H54 (cell line): ENCODE data around the gene AARS2.
A peak's percentile ranks its signal among the peaks of the same experiment; 100 is the strongest.
"Not testable (repeated sequence)": the region's sequence is repeated elsewhere in the genome, so short reads cannot be mapped to it uniquely, and the experiment has no call there.

Source experiments
- DNase-seq: peaks from one replicate; pipeline ENCODE4 v3.0.0; 2011; ENCODE audit warnings: low spot score, mixed read lengths; ENCODE audit not compliant: insufficient read length
- FAIRE-seq: peaks from 3 replicates; lab custom pipeline; 2011; peaks lifted over from hg19 to GRCh38; lab: Jason Lieb, UNC
- POLR2A ChIP-seq: IDR thresholded peaks from 2 replicates; pipeline ENCODE4 v1.6.1; 2011; ENCODE audit warnings: low read depth, mild to moderate bottlenecking, low read length

The AARS2 gene

DNA sequence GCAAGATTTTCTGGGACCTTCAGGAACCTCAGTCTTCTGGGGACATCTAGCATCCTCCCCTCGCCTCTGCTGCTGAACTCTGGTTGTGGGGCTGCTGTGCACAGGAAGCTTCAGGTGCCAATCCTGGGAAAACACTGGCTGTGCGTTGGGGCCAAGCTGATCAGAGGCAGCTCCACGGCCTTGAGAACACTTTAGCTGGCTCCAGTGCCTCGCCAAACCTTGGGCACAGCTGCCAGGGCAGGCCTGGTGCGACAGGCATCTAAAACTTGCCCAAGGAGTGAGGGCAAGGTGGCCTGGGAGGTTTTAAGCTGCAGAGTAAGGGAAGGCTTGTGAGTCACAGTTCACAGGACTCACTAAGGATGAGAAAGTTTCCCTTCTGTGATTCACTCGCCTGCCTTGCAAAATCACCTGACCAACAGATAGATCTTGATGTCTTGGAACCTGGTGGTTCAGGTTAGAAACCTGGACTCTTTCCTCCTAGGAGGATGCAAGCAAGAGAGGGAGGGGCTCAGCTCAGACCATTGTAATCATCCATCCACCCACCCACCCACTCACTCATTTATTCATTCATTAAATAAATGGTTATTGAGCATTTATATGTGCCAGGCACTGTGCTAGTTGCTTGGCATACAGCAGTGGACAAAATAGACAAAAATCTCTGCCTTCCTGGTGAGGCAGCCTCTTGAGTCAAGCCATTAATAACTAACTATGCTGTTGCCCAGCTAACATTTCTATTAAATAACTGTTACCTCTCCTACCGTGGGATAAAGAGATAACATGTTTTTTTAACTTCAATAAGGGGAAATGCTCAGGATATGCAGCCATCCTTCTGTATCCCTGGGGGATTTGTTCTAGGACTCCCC is 26.8 kb upstream of the AARS2 start:
- DNase-seq: peak; percentile 87
- no peak for TF ChIP-seq POLR2A
- FAIRE-seq: peak; percentile 86

DNA sequence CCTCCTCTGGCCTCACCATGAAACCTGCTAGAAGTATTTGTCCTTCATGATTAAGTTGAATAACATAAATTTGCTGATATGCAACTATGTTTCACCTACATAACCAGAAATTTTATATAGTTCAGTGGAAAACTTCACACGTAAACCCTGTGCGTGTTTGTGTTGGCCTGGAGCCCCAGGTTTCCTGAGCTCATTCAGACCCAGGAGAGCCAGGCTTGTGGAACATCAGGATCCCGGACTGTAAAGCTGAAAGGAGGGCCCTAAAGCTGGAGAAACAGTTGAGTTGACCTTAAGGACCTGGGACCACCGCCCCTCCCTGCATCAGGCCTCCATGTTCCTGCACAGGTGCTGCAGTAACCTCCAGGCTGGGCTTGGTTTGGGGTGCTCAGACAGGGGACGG is 26.2 kb upstream of the AARS2 start:
- DNase-seq (no peak), FAIRE-seq (no peak)
- no peak for TF ChIP-seq POLR2A

DNA sequence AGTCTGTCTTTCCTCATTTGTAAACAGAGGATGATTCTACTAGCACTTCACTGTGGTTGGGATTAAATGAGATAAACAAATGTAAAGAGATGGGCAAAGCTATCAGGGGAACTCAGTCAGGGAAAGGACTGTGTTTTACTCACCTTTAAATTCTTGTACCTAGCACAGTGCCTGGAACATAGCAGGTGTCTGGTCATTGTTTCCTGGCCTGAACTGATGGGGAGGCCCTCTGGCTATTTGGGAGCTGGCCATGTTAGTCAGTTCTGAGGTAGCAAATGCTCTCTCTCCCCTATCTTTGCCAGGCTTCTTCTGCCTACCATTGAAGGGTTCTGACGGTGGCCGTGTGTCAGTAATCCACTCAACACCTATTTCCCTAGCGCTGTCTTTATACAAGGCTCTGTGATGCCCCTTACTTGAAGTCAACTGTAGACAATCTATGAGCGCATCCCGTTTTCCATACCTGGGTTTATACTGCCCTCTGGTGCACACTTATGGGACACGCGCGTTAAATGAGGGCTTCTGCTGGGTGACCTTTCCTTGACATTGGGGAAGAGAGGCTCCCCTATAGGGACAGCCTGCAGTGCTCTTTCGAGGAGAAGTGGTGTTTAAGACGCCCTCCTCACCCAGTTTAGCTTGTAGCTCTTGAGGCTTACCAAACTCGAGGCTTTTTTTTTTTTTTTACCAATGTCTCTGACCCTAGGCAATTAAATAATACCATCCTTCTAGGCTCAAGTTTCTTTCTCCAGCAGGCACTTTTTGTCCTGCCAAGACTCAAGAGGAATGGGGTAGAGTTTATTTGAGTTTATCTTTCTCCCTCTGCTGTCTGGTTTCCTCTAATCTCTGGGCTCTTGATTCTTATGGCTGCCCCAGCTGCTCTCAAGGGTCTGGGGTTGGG is 25.3 kb upstream of the AARS2 start:
- TF ChIP-seq POLR2A: no peak
- DNase-seq: peak; percentile 61
- no peak for FAIRE-seq

DNA sequence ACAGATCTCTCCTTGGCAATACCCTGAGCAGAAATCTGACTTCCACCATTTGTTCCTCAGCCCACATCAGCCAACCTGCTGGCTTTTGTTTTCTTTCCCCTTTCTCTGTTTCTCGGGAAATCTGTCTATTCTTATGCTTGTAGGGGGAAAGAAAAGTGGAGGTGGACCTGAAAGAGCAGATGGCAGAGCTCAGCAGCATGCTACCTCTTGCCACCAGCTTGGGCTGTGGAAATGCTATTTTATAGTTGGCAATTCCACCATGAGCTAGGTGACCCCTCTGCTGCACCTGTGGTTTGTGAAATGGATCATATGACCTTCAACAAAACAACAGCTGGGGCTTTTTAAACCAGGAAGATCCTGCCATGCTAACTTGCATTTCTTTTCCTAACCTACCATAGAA is 22.5 kb upstream of the AARS2 start:
- DNase-seq (no peak), FAIRE-seq (no peak)
- no peak for TF ChIP-seq POLR2A

DNA sequence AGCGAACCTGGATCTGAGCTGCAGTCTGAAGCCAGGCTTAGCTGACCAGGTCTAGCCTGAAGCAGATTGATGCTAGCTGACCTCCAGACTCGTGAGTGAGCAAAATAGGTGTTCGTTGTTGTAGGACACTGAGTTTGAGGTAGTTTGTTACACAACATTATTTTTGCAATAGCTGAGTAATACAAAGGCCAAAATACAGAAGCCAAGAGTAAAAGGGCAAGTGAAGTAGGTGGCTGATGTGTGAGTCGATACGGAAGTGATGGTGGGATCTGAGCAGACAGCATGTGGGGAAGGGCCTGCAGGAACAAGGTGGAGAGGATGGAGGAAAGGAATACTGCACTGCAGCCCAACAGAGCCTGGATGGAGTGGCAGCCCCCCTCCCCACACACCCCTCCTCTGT is 20.8 kb upstream of the AARS2 start:
- DNase-seq: no peak
- TF ChIP-seq POLR2A: no peak
- FAIRE-seq: no peak

DNA sequence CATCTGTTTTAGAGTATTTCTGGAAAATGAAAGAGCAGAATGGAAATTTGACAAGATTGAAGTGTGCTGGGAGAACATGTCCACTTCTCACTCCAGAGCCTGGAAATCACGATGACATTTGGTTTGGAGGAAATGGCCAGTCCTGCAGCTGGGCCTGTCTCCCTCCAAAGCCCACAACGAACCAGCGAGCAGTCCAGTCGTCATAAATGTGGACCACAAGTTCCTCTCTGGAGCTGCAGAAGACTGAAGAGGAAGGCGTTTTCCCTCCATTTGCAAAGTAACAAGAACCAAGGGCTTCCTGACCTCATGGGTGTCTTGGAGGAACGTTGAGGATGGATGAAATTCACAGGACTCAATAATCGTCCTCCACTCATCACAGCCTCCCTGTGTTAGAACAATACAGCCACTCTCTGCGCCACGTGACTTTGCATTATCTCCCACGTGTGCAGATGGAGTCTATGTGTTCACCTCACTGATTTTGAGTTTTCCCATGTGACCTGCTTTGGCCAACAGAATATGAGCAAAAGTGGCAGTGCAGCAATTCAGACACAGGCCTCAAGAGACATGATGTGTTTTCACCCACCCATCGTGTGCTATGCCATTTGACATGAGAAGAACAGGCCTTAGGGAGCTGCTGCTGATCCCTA is 20.2 kb upstream of the AARS2 start:
- no peak for TF ChIP-seq POLR2A
- no peak for FAIRE-seq
- no peak for DNase-seq

DNA sequence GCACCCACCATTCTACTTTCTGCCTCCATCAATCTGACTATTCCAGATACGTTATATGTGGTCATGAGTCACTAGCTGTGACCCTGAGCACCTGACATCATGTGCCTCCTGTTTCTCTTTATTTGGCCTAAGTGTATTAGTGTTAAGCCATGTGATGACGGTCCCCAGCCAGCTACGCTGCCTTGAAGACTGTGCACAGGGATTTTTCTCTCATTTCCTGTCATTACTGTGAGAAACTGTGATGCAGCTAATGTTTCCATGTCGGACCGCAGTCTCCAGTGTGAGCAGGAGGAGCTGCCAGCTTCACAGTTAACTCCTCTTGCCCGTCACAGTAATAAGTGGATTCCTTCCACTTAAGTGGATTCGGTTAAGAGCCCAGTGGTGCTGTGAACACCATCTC is 19.4 kb upstream of the AARS2 start:
- FAIRE-seq: no peak

DNA sequence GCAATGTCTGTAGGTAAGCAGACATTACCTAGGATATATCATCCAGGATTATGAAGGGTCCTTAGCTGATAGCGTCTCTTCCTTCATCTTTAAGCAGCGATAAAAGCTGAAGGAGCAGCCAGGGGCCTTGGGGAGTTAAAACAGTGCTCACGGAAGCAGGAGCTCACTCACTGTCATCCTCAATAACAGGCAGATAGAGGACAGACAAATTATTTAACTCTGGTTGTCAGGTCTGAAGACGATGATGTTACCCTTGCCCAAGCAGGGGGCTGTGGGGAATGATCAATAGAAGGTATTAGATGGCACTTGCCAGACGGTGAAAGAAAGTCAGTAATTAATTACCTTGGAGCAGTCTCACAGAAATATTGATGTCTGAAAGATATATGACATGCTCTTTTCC is 16.7 kb upstream of the AARS2 start:
- FAIRE-seq: no peak
- TF ChIP-seq POLR2A: no peak
- no peak for DNase-seq

More for the DNA sequence above, 19.4 kb upstream of the AARS2 start:
- no peak for TF ChIP-seq POLR2A
- DNase-seq: no peak

DNA sequence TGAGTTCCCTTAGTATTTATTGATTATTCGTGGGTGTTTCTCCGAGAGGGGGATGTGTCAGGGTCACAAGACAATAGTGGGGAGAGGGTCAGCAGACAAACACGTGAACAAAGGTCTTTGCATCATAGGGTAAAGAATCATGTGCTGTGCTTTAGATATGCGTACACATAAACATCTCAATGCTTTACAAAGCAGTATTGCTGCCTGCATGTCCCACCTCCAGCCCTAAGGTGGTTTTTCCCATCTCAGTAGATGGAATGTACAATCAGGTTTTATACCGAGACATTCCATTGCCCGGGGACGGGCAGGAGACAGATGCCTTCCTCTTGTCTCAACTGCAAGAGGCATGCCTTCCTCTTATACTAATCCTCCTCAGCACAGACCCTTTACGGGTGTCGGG is 15.1 kb upstream of the AARS2 start:
- not testable (repeated sequence) for DNase-seq, FAIRE-seq

DNA sequence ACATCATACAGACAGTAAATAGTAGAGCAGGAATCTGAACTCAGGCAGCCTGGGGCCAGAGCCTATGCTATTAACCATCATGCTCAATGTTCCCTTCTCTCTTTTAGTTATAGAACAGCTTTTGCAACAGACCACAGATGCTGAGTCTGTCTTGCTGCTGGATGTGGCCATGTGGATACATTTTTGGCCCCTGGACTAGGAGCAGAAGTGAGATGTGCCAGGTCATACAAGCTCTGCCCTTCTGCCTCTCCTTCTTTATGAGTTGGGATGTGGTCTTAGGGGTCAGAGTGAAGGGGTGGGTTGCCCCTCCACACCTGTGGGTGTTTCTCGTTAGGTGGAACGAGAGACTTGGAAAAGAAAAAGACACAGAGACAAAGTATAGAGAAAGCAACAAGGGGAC is 14.6 kb upstream of the AARS2 start:
- no peak for DNase-seq
- no peak for FAIRE-seq
- TF ChIP-seq POLR2A: no peak

DNA sequence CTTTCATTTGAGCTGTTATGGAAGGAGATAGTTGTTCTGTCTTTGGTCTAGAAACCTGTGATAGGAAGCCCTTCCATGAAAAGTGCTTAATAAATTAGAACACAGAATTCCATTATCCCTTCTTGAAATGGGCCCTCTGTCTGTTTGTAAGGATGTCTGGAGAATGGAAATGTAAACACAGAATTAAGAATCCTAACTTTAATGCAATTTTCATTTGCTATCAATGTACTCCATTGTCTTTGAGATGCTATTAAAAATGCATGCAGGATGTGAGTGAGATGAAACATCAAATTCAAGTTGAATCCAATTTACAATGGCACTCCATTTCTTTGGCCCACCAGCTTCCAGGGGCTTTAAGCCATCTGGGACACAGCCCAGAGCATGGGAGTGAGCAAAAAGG is 13.9 kb upstream of the AARS2 start:
- TF ChIP-seq POLR2A: no peak
- FAIRE-seq (no peak), DNase-seq (no peak)

DNA sequence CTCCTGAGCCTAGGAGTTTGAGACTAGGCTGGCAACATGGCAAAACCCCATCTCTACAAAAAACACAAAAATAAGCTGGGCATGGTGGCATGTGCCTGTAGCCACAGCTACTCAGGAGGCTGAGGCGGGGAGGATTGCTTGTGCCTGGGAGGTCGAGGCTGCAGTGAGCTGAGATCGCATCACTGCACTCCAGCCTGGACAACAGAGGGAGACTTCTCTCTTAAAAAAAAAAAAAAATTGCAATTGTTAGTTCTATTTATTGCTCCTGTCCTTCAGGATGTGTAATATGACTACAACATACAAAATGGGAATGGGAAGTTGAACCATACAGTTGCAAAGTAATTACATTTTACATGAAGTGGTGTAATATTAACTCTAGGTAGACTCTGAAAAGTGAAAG is 8.1 kb upstream of the AARS2 start:
- DNase-seq (no peak), FAIRE-seq (no peak)
- TF ChIP-seq POLR2A: no peak

DNA sequence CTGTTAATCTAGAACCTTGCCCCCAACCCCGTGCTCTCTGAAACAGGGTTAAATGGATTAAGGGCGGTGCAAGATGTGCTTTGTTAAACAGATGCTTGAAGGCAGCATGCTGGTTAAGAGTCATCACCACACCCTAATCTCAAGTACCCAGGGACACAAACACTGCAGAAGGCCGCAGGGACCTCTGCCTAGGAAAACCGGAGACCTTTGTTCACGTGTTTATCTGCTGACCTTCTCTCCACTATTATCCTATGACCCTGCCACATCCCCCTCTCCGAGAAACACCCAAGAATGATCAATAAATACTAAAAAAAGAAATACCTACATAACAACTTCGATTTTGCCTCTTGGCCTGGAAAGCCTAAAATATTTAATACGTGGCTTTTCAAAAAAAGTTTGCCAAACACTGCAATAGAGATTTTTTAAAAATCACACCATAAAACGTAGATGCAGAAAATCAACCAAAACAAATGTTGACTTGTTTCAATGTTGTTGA is 4.0 kb upstream of the AARS2 start:
- not testable (repeated sequence) for DNase-seq, FAIRE-seq

DNA sequence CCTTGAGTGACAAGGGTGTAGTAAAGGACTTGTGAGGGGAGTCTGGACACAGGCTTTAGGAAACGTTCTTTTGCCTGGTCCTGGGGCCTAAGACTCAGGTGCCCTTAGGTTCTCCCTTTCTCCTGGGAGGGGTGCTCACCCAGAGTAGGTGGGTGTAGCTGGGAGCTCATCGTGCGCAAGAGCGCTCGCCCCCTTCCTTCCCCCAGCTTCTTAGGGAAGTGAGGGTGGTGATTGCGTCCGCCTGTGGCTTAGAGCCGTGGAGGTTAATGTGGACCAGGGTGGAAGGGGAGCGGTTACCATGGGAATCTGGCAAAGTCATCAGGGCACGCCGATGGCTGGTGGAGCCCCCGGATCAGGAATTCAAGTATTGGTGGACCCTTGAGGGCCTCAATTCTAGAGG is 3.3 kb upstream of the AARS2 start:
- no peak for DNase-seq
- no peak for TF ChIP-seq POLR2A
- FAIRE-seq: no peak

DNA sequence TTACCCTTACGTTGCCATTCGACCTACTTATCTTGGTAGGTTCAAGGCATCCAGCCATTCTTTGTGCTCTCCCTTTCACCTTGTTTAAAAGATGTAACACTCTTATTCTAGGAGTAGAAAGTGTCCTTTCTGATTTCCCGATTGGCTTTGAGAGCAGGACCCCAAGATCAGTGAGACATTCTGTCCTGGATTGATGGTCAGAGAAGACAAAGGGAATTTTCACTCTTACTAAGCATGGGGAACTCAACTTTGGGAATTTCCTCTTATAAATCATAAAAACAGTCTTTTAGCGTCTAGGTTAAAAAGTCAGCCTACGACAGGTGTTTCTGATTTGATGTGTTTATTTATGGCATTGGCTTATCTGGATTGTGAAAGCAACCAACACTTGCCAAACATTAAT is 2.8 kb upstream of the AARS2 start:
- FAIRE-seq: no peak
- no peak for TF ChIP-seq POLR2A
- DNase-seq: no peak
